GM11168 (cell line): ENCODE measurements around the gene ASXL1.

Experiments
- in situ Hi-C: fragments of 300-500 bp; cut with MboI; formaldehyde crosslinking; loops from one replicate; pipeline ENCODE4 v1.12.0; 2022; ENCODE audit warnings: low sequenced_read_pairs; ENCODE audit not compliant: unreplicated experiment

Gene ASXL1

GRCh38 chr20:32436968-32437367 is 78.8 kb downstream of the ASXL1 start:
- in situ Hi-C loops, result no loop called here

- in situ Hi-C loops, result no loop called here
These were observed 79.4 kb downstream of the ASXL1 start for GRCh38 chr20:32437391-32438074.

- in situ Hi-C loops, result no loop called here
These were observed 80.3 kb downstream of the ASXL1 start for GRCh38 chr20:32438331-32438858.

GRCh38 chr20:32439132-32439829 is 81.2 kb downstream of the ASXL1 start:
- in situ Hi-C loops, result no loop called here

GRCh38 chr20:32440069-32440757 is 82.1 kb downstream of the ASXL1 start:
- in situ Hi-C loops, result no loop called here

GRCh38 chr20:32440758-32441078 is 82.6 kb downstream of the ASXL1 start:
- in situ Hi-C loops, result no loop called here

- in situ Hi-C loops, result no loop called here
These were observed 83.5 kb downstream of the ASXL1 start for GRCh38 chr20:32441638-32442037.

GRCh38 chr20:32442630-32443373 is 84.7 kb downstream of the ASXL1 start:
- in situ Hi-C loops, result no loop called here

GRCh38 chr20:32443386-32443974 is 85.3 kb downstream of the ASXL1 start:
- in situ Hi-C loops, result no loop called here

- in situ Hi-C loops, result no loop called here
These were observed 86.5 kb downstream of the ASXL1 start for GRCh38 chr20:32444474-32445220.

- in situ Hi-C loops, result no loop called here
These were observed 87.6 kb downstream of the ASXL1 start for GRCh38 chr20:32445539-32446273.

GRCh38 chr20:32446301-32447100 is 88.4 kb downstream of the ASXL1 start:
- in situ Hi-C loops, result no loop called here

GRCh38 chr20:32447136-32448027 is 89.3 kb downstream of the ASXL1 start:
- in situ Hi-C loops, result no loop called here

GRCh38 chr20:32448306-32449056 is 90.3 kb downstream of the ASXL1 start:
- in situ Hi-C loops, result no loop called here

- in situ Hi-C loops, result no loop called here
These were observed 91.1 kb downstream of the ASXL1 start for GRCh38 chr20:32449057-32449889.
